GM19395 (cell line): ENCODE data around the gene XYLB.

Experiments
- ATAC-seq: cut with Tn5 transposase; IDR thresholded peaks from one replicate; pipeline ENCODE4 v1.9.1; 2021; ENCODE audit warnings: mild to moderate bottlenecking, moderate library complexity; ENCODE audit not compliant: unreplicated experiment

The XYLB gene

DNA sequence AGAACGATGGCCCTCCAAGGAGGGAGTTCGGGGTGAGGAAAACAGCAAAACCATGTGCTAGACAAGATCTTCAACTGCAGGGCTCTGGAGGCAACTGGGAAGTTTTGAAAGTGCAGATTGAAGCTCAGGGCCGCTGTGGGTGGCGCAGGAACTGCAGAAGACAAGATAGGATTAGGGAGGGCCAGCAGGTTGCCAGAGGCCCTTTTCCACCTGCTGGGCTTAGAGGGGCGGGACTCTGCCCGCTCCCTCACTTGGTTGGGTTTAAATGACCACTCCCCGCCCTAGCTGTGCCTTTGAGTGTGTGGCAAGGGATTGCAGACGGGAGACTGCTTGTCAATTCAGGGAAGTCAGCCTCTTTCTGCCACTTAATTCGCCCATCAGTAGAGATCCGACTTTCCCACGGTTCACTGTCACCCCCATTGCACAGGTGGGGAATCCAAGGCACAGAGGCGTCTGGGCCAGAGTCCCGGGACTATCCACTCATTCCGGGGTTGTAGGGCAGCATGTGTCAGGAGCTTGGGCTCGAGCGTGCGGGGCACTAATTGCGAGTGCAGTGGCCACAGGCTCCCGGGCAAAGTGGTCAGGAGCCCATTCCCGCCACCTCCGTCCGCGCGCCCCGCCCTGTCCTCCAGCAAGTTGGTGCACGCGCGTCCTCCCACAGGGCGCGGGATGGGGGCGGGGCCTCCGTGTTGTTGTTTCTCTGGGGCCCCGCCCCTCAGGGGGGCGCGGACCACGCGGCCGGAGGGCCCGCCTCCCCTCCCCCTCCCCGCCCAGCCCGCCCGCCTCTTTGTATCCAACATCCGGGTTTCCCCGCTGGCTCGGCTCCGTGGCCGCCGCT is 106.7 kb downstream of the XYLB start, which contains the start of gene ACVR2B:
Gene ACVR2B (plus strand): TSS at position 816 of the 838 bp plus-strand sequence. CDS start 433 bp downstream, outside the sequence.
- peak; percentile 52 for ATAC-seq

DNA sequence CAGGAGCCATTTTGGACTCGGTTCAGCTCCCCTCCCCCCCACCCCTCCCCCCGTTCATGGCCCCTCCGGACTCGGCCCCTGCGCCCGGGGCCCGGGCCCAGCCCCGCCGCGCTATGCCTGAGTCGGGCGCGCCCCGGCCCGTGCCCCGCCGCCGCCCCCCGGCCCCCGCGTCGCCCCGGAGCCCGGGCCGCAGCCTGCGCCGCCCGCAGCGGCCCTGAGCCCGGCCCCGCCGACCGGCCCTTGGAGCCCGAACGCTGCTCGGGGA is 107.3 kb downstream of the XYLB start:
- no peak for ATAC-seq

DNA sequence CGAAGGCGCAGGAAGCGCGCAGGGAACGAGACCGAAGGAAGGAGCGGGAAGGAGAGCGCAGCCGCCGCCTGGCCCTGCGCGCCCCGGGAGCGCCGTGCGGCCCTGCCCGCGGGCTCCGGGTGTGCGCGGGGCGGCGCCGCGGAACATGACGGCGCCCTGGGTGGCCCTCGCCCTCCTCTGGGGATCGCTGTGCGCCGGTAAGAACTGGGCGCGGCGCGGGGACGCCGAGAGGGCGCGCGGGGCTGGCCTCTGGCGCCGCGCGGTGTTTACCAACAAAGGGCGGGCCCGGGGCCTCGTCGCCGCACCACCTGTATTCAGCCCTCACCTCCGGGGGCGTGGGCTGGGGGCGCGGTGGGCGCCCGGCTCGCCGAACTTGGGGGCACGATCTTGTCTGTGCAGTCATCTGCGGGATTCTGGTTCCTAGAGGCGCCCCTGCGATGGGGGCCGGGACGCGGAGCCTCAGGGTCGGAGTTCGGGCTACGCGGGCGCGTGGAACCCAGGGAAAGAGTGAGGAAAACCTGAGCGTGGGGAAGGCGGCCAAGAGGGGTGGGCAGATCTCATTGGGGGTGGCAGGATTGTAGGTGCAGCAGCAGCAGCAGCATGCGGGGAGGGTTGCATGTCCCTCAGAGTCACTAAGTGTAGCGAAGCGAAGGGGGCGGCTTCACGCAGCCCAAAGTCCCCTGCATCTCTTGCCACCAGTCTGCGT is 107.7 kb downstream of the XYLB start:
- ATAC-seq: peak; percentile 35

DNA sequence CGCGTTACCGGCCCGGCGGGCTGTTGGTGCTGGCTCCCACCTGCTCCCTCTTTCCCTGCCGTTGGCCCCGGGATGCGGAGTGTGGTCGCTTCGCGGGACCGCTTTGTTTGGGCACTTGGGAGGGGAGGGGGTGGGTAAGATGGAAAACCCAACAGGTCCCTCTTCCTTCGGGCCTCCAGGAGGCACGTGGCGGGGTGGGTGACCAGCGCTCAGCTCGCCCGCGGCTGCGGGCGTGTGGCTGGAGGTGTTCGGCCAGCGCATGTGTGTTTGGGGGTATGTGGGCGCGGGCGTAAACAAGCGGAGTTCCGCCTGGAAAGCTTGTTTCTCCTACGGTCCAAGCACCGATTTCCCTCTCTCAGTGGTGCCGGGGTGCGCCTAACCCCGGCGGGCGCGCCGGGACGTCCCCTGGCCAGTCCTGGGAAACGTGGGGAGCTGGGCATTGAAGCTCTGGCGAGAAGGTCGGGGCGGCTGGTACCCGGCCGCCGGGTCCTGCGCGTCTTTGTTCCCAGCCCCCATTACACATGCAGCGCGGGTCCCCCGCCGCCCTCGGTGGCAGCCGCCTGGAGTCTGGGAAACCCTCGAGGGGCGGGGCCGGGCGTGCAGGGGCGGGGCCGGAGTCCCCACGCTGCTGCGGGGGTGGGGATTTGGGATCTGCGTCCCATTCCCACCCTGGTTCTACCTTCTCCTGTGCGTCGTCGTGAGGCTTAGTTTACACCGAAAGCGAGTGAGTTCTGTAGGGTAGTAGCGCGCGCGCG is 108.5 kb downstream of the XYLB start:
- ATAC-seq: peak; percentile 51

DNA sequence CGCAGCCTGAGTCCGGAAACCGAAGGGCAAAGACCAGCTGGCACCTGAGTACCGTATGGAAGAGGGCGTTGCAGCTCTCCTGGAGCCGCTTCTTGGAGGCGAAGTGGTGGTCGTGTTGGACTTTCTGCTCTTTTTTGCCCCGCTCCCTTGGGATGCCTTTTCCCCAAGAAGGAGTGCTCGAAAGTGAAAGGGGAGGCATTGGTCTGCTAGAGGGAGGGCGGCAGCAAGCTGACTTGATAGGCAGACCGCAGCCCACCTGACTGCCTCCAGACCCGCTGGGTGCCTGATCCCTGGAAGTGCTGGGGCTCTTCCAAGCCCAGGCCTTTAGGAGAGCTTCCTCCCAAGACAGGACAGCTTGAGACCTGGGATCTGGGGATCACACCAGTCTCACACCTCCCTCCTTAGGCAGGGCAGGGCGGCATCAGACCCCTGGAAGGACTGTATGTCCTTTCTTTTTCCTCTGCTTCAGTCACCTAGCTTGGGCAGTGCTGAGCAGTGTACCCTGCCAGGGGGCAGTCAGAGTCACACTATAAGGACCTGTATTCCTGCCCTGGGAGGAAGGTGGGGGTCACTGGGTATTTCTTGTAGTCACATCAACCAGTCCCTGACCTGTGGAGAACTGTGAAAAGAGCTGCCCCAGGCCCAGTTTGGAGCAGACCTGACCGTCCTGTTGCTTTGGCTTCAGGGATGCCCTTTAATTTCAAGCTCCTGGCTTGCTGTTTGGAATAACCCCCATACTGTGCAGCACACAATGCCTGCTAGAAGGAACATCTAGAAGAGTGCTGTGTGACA is 109.2 kb downstream of the XYLB start:
- ATAC-seq: peak; percentile 31

DNA sequence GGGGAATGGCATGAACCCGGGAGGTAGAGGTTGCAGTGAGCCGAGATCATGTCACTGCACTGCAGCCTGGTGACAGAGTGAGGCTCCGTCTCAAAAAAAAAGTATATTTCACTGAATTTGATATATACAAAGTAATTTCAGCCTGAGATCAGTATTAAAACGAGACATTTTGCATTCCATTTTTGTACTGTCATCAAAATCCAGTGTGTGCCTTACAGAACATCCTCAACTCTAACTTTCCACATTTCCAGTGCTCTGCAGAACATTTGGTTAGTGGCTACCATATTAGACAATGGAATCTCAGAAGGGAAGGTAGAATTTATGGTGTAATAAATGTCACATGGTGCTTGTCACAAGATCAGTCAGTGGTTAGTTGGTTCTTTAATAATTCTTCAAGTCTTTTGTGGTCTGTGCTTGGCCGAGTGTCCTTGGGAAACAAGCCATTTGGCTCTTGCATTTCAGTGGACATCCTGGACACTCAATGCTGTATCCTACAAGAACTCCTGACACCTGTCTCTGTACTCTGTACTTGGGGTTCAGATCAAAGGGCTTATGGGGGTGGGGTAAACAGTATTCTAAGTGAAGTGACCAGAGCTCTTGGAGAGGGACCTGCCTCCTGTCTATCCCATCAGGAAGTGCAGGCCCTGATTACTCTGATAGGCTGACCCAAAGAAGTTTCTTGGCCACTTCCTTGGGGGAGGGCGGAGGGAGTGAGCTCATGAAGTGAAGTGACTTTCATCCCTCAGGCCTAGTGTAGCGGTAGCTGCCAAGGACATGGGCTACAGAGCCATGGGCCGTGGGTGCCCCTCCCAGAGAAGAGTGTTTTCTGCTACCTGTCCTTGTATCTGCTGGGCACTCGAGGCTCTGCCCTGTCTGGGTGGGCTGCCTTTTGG is 110.8 kb downstream of the XYLB start:
- no peak for ATAC-seq

DNA sequence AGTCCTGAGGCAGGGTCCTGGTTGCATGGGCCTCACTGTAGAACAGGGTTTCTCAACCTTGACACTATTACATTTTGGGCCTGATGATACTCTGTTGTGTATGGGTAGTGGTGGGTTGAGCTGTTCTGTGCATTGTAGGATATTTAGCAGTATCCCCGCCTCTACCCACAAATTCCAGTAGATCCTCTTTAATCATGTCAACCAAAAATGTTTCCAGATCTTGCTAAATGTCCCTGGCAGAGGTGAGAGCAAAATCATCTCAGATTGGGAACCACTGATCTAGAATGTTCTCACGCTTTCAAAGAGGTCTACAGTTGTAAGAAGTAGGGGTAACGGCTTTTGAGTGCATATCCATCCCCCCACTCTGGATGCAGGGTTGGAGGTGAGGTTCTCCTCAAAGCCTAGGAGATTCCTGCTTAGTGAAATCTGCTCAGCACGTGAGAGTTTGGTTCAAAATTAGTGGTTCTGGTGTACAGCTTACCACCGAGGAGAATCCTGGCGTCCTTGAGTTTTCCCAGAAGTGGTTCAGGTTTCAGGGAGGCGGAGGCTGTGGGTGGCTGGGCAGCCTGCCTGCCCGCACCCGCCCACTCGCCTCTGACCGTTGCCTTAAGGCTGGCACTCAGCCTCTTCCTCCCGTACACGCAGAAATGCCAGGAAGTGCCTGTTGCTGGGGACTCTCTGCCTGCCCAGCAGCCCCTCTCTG is 112.4 kb downstream of the XYLB start:
- no peak for ATAC-seq

DNA sequence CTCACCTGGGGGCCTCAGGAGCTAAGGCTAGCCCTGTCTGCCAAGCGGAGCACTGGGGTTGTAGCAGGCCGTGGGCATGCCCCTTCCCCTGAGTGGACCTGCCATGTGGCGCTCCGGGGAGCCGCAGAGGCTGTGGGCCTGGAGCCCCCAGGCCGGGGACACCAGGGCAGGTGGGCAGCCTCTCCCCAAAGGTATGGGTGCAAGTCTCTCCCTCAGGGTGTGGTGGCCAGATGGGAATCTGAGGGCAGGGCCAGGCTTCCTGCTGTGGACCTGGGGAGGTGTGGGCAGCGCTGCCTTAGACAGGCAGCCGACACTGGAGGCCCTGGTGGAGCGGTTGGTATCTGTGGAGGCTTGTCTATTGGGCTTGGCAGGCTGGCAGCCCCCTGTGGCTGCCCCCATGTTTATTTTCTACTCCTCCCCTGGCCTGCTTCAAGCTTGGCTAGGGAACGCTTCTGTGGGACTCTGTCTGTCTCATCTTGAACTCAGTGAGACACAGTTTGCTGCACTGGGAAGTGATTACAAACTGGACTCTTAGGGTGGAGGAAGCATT is 113.0 kb downstream of the XYLB start:
- no peak for ATAC-seq

DNA sequence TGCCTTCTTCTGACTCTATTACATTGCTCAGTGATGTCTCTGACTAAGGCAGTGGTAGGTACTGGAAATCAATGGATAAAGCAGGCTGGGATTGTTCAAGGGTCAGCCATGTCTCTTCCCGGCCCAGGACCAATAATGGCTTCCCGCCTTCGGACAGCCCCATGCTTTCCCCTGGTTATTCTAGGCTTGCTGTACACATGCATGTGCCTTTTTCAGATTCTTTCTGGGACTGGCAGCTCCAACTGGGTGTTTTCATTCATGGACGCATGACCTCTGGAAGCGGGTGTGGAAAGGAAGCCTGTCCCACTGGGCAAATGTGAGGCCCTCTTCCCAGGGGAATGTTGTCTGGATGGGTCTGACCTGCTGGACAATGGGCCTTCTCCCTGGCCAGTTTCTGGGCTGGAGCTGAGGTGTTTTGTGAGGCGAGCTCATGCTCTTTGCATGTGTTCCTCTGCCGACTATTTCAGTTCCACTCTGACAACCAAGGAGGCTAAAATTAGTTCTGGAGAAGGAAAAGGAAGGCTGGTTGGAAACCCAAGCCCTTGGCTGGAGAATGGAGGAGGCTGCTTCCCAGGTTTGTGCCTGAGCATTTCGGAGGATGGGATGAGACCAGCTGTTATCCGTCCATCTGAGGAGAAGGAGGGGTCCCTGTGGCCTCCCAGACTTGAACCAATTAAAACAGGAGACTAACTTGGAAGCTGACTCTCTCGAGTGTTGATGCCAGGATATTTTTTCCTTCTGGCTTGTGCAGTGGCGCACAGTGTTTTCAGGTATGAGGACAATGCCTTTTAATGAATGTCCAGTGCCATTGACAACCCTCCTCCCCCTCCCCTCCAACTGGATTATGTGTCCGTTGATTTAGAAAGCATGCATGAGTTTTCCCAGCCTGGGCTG is 114.0 kb downstream of the XYLB start:
- ATAC-seq: no peak
